Stimulated activated CD4-positive, alpha-beta T cell treated with anti-CD3 and anti-CD28 coated beads, Interleukin-1b, Interleukin-23, amount 100 ng/mL, for 24 hours (primary cell): Measurements from ENCODE around the gene PNO1.
"Not testable (repeated sequence)": the region's sequence is repeated elsewhere in the genome, so short reads cannot be mapped to it uniquely, and the experiment has no call there.

Experiments used
- DNase-seq, 4 experiments: peaks; one replicate each; pipeline ENCODE4 v3.0.0-alpha.2; 2020; ENCODE audit warnings: low read depth in 4 of 4, low spot score in 1 of 4

Gene PNO1

DNA sequence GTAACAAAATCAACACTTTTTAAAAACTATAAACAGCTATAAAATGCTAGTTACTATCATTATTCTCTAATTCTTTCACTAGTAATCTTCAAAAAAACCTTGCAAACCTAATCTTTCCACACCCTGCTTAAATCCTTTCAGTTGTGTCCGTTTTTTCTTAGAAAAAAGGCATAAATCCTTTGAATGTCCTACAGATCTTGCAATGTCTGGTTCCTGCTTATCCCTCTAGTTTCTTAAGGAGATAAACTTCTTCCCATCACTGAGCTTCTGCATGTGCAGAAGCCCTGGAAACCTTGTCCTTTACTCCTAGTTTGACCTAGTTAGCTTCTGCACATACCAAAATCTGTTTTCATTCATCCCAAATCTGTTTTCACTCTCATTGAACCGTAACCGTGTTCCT lies 1.3 kb upstream of the PNO1 start:
- DNase-seq, result no peak

DNA sequence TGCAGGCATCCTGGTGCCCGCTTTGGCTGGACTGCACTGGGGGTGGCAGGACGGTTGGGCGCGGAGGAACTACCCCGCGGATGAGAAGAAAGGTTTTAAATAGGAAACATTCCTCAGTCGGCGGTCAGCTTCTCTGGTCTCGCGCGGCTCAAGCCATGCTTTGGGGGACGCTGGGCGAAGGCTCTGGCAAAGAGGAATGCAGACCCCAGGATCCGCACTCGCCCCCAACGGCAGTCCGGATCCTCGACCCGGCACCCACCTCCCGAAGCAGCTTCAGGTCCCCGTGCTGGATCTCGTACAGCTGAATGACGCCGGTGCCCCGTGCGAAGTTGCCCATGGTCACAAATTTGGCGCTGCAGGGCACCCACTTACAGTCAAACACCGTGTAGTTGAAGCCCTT lies 686 bp upstream of the PNO1 start:
- DNase-seq, result peak in 1 of 4 experiments; percentile 2

DNA sequence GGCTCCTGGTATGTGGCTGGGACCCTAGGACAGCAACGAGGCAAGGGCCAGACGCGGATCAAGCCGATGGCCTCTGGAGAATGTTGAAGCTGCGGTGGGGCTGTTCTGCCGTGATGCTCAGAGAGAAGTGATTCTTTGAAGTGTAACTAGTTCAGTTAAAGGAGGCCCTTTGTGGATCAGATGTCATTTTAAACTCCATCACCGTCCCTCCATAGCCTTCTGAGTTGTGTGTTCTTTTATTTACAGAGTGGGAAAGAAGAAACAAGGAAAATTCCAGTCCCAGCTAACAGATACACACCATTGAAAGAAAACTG lies 403 bp downstream of the PNO1 start:
- DNase-seq, result no peak

DNA sequence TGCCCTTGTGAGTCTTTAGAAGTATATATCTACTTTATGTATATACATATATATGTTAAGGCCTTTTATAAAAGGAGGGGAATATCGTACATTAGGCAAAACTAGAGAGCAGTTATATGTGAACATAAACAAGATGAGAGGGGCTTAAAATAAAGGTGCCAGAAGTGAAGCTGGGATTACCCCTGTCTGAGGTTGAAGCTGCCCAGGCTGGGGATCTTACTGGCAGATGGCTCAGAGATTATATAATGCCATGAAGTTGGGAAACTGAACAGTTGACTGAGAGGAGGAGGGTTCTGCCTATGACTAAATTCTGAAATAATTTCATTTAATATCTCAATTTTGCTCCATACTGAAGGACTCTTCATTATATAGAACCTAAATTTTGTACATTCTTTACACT lies 6.0 kb downstream of the PNO1 start:
- no peak for DNase-seq

DNA sequence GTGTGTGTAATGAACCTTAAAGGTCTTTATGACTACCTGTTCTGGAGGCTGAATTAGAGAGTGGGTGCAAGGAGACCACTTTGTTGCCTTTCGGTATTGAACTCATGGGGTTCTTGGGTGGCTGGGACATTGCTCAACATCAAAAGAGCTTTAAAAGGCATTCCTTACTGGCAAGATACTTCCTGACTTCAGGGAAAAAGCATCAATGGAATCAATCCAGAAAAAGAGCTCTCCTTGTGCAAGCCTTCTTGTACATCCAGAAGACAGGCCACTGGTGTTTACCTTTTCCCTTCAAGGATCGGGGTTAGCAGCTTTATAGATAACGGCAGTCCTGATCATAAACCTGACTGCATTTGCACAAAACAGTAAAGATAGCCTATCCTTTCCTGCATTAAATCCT lies 9.5 kb downstream of the PNO1 start:
- no peak for DNase-seq

DNA sequence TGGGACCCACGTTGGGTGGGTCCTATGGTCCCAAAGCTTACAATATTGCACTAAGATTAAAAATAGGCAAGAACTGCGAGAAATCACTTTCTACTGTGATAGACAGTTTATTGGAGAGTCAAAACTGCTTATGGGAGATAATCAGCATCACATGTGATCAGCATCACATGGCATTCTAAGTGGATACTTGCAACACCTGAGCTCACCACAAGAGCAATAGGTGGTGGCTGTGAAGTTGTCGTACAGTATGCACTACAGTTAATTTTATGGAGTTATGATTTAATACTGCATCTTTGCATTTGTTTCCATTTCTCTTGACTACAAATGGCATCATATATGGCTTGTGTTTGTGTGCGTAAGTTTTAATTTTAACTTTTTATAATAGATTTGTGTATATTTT lies 11.6 kb downstream of the PNO1 start:
- no peak for DNase-seq

DNA sequence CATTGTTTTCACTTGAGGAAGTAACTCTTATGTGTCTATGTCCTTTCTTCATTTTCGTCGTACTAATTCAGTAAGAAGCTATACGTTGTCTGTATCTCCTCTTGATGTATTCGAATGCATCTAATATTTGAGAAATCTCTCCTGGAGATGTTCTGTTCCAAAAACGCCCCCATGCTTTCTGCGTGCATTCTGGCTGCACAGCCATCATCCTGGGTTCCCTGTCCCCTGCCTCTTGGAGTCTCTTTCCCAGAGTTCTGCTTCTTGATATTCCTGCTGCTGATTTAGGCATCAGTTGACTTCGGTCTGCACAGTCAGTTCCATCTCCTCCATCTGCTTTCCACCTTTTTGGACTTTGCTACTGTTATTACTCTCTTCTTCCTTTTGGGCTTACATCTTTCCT lies 13.5 kb downstream of the PNO1 start:
- no peak for DNase-seq

DNA sequence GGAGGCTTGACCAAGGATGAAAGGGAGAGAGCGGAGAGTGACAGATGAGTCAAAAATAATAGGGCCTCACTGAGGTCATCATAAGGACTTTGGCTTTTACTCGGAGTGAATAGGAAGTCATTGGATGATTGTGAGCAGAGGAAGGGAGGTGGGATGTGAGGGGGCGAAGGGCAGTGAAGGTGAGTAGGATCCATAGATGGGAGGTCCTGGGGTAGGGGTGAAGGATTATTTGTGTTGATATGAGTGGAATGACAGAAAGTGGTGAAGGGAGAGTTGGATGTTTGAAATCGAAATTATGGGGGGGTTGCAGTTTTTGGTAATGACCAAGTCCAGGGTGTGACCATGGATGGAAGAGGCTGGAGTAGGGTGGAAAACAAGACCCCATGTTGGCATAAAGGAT lies 14.0 kb downstream of the PNO1 start:
- no peak for DNase-seq

DNA sequence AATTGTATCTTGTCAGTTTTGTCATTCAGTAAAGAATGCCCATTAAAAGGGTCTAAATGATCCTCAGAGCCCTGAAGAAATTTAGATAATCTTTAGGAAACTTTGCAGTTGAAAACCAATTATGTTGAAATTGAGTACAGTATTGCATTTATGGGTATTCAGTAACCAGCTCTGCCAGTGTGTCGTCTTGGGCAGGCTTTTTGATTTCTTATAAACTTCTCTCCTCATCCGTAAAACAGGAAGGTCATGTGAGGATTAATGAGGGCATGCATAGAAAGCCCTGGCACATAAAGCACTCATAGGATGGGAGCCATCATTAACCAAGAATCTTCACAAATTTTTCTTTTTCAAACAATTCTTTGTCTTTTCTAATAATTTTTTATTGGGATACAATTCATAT lies 14.8 kb downstream of the PNO1 start:
- DNase-seq, result no peak

DNA sequence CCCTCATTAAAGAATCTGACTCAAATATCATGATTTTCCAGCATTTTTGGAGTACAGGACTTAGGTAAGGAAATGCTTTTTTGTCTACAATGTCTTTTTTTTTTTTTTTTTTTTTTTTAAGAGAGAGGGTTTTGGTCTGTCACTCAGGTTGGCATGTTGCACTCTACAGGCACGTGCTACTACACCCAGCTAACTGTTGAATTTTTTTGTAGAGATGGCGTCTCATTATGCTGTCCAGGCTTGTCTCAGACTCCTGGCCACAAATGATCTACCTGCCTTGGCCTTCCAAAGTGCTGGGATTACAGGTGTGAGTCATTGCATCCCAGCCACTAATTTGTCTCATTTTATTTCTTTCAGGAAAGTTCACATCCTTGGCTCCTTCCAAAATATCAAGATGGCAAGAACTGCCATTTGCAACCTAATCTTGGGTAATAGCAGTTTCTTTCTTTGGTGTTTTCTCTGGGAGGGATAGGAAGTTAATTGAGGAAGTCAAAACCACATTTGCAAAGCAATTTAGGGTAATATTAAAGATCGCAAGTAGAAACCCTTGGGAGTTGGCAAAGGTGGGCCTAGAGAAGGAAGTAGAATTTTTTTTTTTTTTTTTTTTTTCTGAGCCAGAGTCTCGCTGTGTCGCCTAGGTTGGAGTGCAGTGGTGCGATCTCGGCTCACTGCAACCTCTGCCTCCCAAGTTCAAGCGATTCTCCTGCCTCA lies 15.5 kb downstream of the PNO1 start:
- no peak for DNase-seq

DNA sequence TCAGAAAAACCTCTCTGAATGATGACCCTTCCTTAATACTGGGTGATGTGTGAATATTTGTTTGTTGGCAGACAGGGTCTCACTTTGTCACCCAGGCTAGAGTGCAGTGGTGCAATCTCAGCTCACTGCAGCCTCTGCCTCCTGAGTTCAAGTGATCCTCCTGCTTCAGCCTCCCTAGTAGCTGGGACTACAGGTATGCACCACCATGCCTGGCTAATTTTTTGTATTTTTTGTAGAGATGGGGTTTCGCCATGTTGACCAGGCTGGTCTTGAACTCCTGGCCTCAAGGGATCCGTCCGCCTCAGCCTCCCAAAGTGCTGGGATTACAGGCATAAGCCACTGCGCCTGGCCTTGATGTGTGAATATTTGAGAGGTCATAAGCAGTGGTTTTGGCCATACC lies 17.5 kb downstream of the PNO1 start:
- DNase-seq, result not testable (repeated sequence)

DNA sequence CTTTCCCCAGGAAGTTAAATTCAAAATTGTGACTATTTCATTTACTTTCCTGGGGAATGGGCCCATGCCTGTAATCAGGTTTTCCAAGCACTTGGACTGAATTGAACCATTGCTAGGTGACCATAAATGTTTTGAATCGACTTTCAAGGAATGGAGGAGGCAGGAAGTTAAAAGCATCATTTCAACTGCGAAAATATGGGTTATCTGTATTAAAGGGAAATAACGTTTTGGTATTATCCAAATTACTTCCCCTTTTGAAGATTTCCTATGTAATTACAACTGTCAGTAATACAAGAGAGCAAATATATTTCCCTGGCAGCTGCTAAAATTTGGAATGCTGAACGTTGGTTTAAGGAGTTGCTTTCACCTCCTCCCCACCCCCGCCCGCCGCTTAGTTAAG lies 19.0 kb downstream of the PNO1 start:
- DNase-seq, result no peak

DNA sequence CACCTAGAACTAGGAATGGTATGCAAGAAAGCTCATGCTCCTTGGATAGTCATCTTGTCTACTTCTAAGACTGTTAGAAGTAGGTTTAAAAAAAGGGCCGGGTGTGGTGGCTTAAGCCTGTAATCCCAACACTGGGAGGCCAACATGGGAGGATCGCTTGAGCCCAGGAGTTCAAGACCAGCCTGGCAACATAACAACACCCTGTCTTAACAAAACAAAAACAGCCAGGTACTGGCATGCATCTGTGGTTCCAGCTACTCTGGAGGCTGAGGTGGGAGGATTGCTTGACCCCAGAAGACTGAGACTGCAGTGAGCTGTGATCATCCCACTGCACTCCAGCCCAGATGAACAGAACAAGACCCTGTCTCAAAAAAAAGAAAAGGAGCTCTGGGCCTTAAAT lies 19.9 kb downstream of the PNO1 start:
- DNase-seq, result no peak

DNA sequence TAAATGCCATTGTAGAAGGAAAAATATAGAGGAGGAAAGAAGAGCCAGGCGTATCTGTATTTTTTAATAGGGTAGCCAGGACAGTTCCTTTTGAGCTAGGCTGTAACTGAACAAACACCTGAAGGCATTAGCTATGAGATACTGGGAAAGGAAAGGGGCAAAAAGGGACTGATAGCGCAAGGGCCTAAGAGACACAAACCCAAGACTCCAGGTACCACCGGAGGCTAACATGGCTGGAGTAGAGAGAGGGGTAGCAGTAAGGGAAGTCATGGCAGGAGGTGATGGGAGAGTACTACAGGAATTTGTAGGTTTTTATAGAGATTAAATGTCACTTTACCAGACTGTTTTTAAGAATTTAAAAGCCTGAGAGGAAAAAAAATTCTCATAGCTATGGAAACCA lies 20.7 kb downstream of the PNO1 start:
- no peak for DNase-seq

DNA sequence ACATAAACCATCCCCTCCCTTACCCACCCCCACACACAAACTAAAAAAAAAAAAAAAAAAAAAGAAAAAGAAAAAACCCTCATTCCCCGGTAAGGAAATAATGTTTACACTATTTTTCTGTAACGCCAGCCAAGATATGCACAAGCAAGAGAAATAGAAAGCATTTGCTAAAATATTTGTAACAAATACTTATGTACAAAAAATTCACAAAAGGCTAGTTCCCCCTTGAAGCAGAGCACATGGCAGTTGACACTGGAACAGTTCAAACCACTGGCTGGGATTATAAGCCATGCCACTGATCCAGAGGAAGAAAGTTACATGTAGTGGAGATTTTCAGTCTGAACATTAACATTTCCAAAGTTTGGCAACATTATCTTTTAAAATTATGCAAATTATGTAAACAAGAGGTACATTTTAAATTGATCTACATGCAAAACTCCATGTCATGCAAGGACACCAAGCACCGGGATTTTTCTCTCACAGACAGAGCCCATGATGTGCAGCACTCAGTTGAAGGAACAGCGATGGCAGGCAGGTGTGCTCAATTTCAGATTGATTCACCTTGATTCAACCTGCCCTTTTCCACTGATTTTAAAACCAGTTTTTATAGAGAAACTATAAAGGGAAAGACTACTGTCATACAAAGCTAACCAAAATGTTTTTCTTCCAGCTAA lies 21.4 kb downstream of the PNO1 start:
- DNase-seq, result no peak

DNA sequence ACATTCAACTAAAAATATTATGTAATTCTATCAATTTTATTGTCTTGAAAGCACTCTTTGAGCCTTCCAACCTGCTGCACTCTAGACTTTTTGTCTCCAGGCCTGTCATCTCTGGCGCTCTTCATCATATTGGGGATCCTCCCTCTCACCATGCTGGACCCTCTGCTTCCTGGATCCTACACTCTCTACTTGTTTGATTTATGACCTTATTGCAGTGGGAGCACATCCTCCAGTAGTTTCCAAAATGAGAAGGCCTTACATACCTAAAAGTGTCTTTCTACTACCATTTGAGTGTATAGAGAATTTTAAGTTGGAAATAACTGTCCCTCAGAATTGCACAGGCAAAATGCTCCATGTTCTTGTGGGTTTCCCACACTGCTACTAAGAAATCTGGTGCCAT lies 25.2 kb downstream of the PNO1 start:
- no peak for DNase-seq

DNA sequence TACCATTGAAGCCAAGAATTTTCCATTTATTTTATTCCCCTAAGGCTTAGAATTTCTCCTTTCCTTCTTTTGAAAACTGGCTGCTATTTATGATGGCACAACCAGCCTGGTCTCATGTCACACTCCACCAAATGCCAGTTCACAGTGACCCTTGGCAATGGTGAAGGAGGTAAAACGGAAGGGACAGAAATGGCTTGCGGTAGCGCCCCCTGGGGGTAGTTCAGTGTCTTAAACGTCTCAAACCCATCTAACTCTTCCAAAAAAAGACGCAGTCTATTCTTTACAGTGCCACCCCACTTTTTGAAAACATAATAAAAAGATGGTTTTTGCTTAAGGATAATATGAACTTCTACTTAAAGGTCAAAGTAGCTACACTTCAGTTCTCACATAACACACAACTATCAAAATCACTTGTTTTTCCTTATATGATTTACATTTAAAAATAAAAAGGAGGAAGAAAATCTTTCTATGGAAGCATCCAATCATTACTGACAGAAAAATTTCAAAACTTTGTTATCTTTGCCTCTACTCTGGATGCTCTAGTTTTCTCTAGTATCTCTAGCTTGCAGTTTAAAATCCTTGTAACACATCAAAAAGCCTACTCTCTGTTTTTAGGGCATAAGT lies 28.0 kb downstream of the PNO1 start:
- peak; percentile 20 to 40 (median 33) for DNase-seq

DNA sequence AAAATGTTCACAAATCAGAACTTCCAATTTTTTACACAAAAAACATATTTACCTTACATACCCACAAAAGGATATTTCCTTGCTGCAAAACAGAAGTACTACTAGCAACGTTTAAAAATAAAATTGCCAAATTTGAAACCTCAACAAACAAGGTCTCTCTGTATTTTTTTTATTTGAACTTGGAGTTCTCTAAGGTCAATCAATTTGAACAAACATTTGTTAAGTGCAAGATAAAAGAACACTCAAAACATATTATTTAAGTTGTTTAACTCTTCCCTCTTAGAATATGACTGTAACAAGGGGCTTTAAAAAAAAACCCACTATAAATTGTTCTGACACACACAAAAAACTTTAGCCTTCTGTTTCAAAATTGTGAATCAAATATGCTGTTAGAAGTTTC lies 29.6 kb downstream of the PNO1 start:
- no peak for DNase-seq

DNA sequence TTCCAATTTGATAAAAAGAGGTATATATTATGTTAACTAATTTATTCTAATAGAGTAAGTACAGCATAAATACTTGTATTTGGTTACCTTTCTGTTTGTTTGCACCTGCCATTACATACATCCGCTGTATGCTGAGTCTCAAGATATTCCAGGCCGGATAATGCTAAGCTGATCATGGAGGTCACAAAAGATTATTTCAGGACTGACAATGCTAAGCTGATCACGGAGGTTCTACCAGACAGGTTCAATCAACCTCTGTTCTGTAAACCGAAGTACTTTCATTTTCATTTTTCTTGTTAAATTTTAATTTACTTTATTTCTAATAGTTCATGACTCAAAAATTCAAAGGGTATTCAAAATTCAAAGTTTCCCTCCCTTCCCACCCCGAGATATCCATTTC lies 31.1 kb downstream of the PNO1 start:
- DNase-seq, result no peak

DNA sequence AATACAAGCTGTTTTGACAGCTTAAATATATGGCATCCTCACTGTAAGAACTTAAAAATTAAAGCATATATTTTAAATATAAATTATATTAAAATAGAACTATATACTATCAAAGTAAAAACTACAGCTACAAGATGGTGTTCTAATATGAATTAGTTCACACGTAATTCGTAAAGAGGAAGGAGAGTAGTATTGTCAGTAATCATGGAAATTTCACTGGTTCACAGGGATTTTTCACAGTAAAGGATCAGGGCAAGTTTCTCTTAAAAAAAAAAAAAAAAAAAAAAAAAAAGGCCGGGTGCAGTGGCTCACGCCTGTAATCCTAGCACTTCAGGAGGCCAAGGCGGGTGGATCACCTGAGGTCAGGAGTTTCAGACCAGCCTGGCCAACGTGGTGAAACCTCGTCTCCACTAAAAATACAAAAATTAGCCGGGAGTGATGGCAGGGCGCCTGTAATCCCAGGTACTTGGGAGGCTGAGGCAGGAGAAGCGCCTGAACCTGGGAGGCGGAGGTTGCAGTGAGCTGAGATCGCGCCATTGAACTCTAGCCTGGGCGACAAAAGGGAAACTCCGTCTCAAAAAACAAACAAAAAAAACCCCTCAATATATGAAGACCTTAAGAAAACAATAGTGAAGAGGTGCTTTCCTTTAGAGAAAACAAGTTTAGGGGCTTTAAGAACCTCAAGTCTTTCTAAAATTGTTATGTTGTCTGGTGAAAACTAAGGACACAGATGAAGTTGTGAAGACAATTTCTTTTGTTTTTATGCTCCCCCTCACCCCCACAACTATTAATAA lies 32.5 kb downstream of the PNO1 start:
- no peak for DNase-seq

DNA sequence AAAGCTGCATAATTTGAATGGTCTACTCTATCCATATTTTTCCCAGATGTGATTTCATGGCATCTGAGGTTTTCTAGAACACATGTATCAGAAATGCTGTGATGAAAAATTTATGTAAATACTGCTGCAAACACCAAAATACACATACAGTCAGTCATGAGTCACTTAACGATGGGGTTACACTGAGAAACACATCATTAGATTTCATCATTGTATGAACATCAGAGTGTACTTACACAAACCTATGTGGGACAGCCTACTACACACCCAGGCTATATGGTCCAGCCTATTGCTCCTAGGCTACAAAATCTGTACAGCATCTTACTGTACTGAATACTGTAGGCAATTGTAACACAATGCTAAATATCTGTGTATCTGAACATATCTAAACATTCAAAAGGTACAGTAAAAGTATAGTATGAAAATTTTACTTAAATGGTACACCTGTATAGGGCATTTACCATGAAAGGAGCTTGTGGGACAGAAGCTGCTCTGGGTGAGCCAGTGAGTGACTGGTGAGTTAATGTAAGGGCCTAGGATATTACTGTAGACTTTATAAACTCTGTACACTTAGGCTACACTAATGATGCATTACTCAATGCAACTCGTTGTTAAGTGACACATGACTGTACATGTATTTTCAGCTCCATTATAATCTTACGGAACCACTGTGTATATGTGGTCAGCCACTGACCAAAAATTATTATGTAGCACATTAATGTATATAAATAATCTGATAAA lies 33.5 kb downstream of the PNO1 start:
- DNase-seq, result no peak
